DOHH2 (cell line): ENCODE measurements around the gene ART5.
"Not testable (repeated sequence)": the region's sequence is repeated elsewhere in the genome, so short reads cannot be mapped to it uniquely, and the experiment has no call there.

Experiments
- CTCF ChIP-seq: fragments of 200-600 bp; sonication (generic); IDR thresholded peaks from one replicate; pipeline ENCODE4 v1.5.1; 2014; ENCODE audit warnings: antibody characterized with exemption, mild to moderate bottlenecking, low read depth, low read length; ENCODE audit not compliant: poor library complexity, severe bottlenecking
- EZH2phosphoT487 ChIP-seq: fragments of 200-600 bp; sonication (generic); IDR thresholded peaks from 2 replicates; pipeline ENCODE4 v1.6.1; 2017; ENCODE audit warnings: borderline replicate concordance, mild to moderate bottlenecking, antibody characterized with exemption, low read length, moderate library complexity, mixed read lengths

GRCh38 chr11:3657331-3657730, 15.5 kb upstream of the ART5 start:
- not testable (repeated sequence) for TF ChIP-seq CTCF, EZH2phosphoT487
